Measurements from ENCODE around the gene GATA5.

The GATA5 gene

GRCh38 chr20:62451156-62451767 is 24.5 kb downstream of the GATA5 start:
- DNase-seq = no peak

- DNase-seq = no peak
Observed at GRCh38 chr20:62449951-62450691, 25.7 kb downstream of the GATA5 start.

GRCh38 chr20:62448788-62449187 is 27.0 kb downstream of the GATA5 start:
- no peak for DNase-seq

GRCh38 chr20:62448038-62448437 is 27.8 kb downstream of the GATA5 start:
- no peak for DNase-seq

GRCh38 chr20:62446888-62447869 is 28.6 kb downstream of the GATA5 start:
- no peak for DNase-seq

- no peak for DNase-seq
Observed at GRCh38 chr20:62446481-62446880, 29.3 kb downstream of the GATA5 start.

GRCh38 chr20:62445553-62446340 is 30.0 kb downstream of the GATA5 start:
- no peak for DNase-seq

- DNase-seq = no peak
Observed at GRCh38 chr20:62444286-62444685, 31.5 kb downstream of the GATA5 start.

- no peak for DNase-seq
Observed at GRCh38 chr20:62441987-62442539, 33.7 kb downstream of the GATA5 start.

- no peak for DNase-seq
Observed at GRCh38 chr20:62439218-62439617, 36.6 kb downstream of the GATA5 start.

- no peak for DNase-seq
Observed at GRCh38 chr20:62437927-62438326, 37.9 kb downstream of the GATA5 start.

- no peak for DNase-seq
Observed at GRCh38 chr20:62437496-62437895, 38.3 kb downstream of the GATA5 start.

GRCh38 chr20:62436692-62437091 is 39.1 kb downstream of the GATA5 start:
- DNase-seq = no peak

- no peak for DNase-seq
Observed at GRCh38 chr20:62433658-62434497, 41.9 kb downstream of the GATA5 start.

- DNase-seq = no peak
Observed at GRCh38 chr20:62430866-62431447, 44.8 kb downstream of the GATA5 start.

GRCh38 chr20:62430311-62430853 is 45.4 kb downstream of the GATA5 start:
- no peak for DNase-seq

- DNase-seq = no peak
Observed at GRCh38 chr20:62429455-62430310, 46.1 kb downstream of the GATA5 start.

- DNase-seq = no peak
Observed at GRCh38 chr20:62428396-62429295, 47.1 kb downstream of the GATA5 start.

- no peak for DNase-seq
Observed at GRCh38 chr20:62428002-62428372, 47.8 kb downstream of the GATA5 start.

All from stimulated activated CD8-positive, alpha-beta memory T cell treated with anti-CD3 and anti-CD28 coated beads, Interleukin-4, amount 100 ng/mL, for 48 hours (primary cell).